Neuronal stem cell (in vitro differentiated cells): ENCODE results near the gene AR.

Experiments
- DNase-seq: peaks from one replicate; pipeline ENCODE4 v3.0.0-alpha.2; 2013; ENCODE audit warnings: low spot score
- H2AFZ ChIP-seq: one replicate; pipeline ENCODE4 v1.6.1; 2013; ENCODE audit warnings: mild to moderate bottlenecking, low read length, inconsistent platforms
- H2AK5ac ChIP-seq: 2 replicates; pipeline ENCODE4 v1.6.1; 2013; ENCODE audit warnings: low read depth, mild to moderate bottlenecking, inconsistent platforms, low read length, moderate library complexity, mixed read lengths
- H2BK120ac ChIP-seq: 2 replicates; pipeline ENCODE4 v1.6.1; 2013; ENCODE audit warnings: low read depth, mild to moderate bottlenecking, inconsistent platforms, low read length, moderate library complexity, mixed read lengths
- H2BK12ac ChIP-seq: one replicate; pipeline ENCODE4 v1.6.1; 2013; ENCODE audit warnings: low read length, inconsistent platforms
- H2BK15ac ChIP-seq: 2 replicates; pipeline ENCODE4 v1.6.1; 2013; ENCODE audit warnings: mild to moderate bottlenecking, low read length, inconsistent platforms, mixed read lengths
- H2BK5ac ChIP-seq: one replicate; pipeline ENCODE4 v1.6.1; 2013; ENCODE audit warnings: inconsistent platforms, mild to moderate bottlenecking, low read length, moderate library complexity
- H3K14ac ChIP-seq: one replicate; pipeline ENCODE4 v1.6.1; 2013; ENCODE audit warnings: low read length, inconsistent platforms
- H3K18ac ChIP-seq: 2 replicates; pipeline ENCODE4 v1.6.1; 2013; ENCODE audit warnings: low read length, inconsistent platforms
- H3K23ac ChIP-seq: 2 replicates; pipeline ENCODE4 v1.6.1; 2013; ENCODE audit warnings: low read depth, mild to moderate bottlenecking, mixed read lengths, low read length, inconsistent platforms; ENCODE audit not compliant: poor library complexity
- H3K27ac ChIP-seq: replicated peaks from 3 replicates; pipeline ENCODE4 v1.5.1; 2013; ENCODE audit warnings: low read length, inconsistent platforms
- H3K27me3 ChIP-seq, 3 experiments: 2 replicates each; pipeline ENCODE4 v1.6.1; 2013; ENCODE audit warnings: low read length in 3 of 3, mild to moderate bottlenecking in 2 of 3, inconsistent platforms in 1 of 3, low read depth in 1 of 3, mixed read lengths in 1 of 3, moderate library complexity in 1 of 3; ENCODE audit not compliant: control insufficient read depth in 3 of 3, insufficient read depth in 3 of 3
- H3K36me3 ChIP-seq, 2 donors: replicated peaks in 1 of 2; 2 replicates each; pipeline ENCODE4 v1.6.1; 2013; ENCODE audit warnings: low read length in 2 of 2; ENCODE audit not compliant: control insufficient read depth in 2 of 2, insufficient read depth in 2 of 2
- H3K4ac ChIP-seq: 2 replicates; pipeline ENCODE4 v1.6.1; 2013; ENCODE audit warnings: inconsistent platforms, mild to moderate bottlenecking, low read length, moderate library complexity
- H3K4me1 ChIP-seq, 2 donors: 1 replicate in 1 of 2; 2 replicates in 1 of 2; pipeline ENCODE4 v1.6.1; 2013; ENCODE audit warnings: low read length in 2 of 2, low read depth in 1 of 2; ENCODE audit not compliant: control insufficient read depth in 2 of 2, insufficient read depth in 1 of 2
- H3K4me2 ChIP-seq: one replicate; pipeline ENCODE4 v1.6.1; 2013; ENCODE audit warnings: mild to moderate bottlenecking, low read length, inconsistent platforms; ENCODE audit not compliant: insufficient read depth, poor library complexity, severe bottlenecking
- H3K4me3 ChIP-seq, 2 donors: 2 replicates each; pipeline ENCODE4 v1.5.1; 2013; ENCODE audit warnings: low read length in 2 of 2, mild to moderate bottlenecking in 2 of 2, inconsistent platforms in 1 of 2, moderate library complexity in 1 of 2
- H3K79me1 ChIP-seq: one replicate; pipeline ENCODE4 v1.6.1; 2013; ENCODE audit warnings: low read depth, mild to moderate bottlenecking, inconsistent platforms, low read length, moderate library complexity
- H3K9ac ChIP-seq: one replicate; pipeline ENCODE4 v1.6.1; 2013; ENCODE audit warnings: mild to moderate bottlenecking, low read depth, low read length, inconsistent platforms; ENCODE audit not compliant: poor library complexity
- H3K9me3 ChIP-seq, 2 donors: replicated peaks in 1 of 2; 2 replicates each; pipeline versions ENCODE3 to v1.6.1; 2013; ENCODE audit warnings: low read length in 2 of 2, mild to moderate bottlenecking in 2 of 2, inconsistent platforms in 1 of 2, low read depth in 1 of 2, mixed read lengths in 1 of 2, moderate library complexity in 1 of 2; ENCODE audit not compliant: control insufficient read depth in 2 of 2, insufficient read depth in 1 of 2
- H4K8ac ChIP-seq: one replicate; pipeline ENCODE4 v1.6.1; 2013; ENCODE audit warnings: low read depth, mild to moderate bottlenecking, inconsistent platforms, low read length, moderate library complexity
- H4K91ac ChIP-seq: one replicate; pipeline ENCODE4 v1.6.1; 2013; ENCODE audit warnings: low read length, low read depth, mild to moderate bottlenecking, inconsistent platforms; ENCODE audit not compliant: poor library complexity
- WGBS, 2 donors: extraction: QIAGEN DNeasy Blood & Tissue Kit; methylation state at CpG; one replicate each; pipeline ENCODE4 v1.1.7; 2013; ENCODE audit warnings: missing lambda C conversion rate in 2 of 2, mixed read lengths in 1 of 2; ENCODE audit not compliant: insufficient read length in 2 of 2, insufficient replicate concordance in 1 of 2; ENCODE audit errors: extremely low coverage in 2 of 2; 5-methylcytosine and 5-hydroxymethylcytosine counted together

Gene AR

DNA sequence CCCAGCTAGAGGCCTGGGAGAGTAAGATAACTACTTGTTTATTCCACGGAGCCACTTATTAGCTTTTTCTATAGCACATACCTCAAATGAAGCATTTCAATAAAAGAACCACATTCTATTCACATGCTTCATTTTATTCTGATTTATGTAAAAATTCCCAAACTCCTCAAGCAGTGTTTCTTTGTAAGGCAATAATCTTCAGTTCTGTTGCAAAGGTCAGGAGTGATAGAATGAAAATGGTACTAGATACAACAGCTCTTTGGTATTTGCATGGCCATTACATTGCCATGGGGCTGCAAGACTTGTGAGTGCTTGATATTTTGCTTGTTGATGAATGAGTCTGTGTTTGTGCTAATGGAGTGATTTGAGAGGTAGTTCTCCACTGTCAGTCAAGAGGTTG is 39.4 kb downstream of the AR start:
- no peak overlapping the region for H2AFZ ChIP-seq
- no peak overlapping the region for H4K8ac ChIP-seq
- no peaks in the 10 kb centered on the region for H3K27me3 ChIP-seq
- no peak overlapping the region for H3K4me3 ChIP-seq
- no peak overlapping the region for H2BK12ac ChIP-seq
- no peaks in the 10 kb centered on the region for H3K79me1 ChIP-seq
- no peak overlapping the region for H4K91ac ChIP-seq
- no peak overlapping the region for H3K18ac ChIP-seq
- no peak overlapping the region for H2BK120ac ChIP-seq
- H3K14ac ChIP-seq = no peak overlapping the region
- H3K4me1 ChIP-seq = no peaks in the 10 kb centered on the region
- H2BK15ac ChIP-seq = no peak overlapping the region
- H2AK5ac ChIP-seq = no peak overlapping the region
- no CpG with 5 or more reads among the region's 1 CpG for WGBS, 2 donors
- H3K9ac ChIP-seq = no peak overlapping the region
- H3K23ac ChIP-seq = no peak overlapping the region
- no peak for DNase-seq
- no peak overlapping the region for H2BK5ac ChIP-seq
- H3K4me2 ChIP-seq = no peak overlapping the region
- no peaks in the 10 kb centered on the region for H3K36me3 ChIP-seq
- no peak overlapping the region for H3K27ac ChIP-seq
- no peaks in the 10 kb centered on the region for H3K9me3 ChIP-seq
- no peak overlapping the region for H3K4ac ChIP-seq

DNA sequence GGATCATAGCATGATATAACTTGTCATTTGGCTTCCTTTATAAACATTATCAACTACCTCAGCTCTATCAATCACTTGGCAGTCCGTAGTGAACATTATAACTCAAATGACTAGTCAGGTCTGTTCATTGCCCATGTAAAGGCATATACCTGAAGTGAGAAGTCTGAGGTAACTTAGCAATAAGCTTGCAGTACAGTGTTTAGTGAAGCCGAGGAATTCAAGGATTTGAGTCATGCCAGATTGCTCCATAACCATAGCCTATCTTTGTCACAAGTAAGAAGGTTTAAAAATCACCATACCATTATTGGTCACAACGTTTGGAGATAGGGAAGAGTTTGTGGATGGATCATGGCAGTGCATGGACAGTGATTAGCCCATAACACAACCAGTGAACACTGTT is 41.6 kb downstream of the AR start:
- WGBS, 2 donors = no CpG with 5 or more reads among the region's 3 CpGs
- H3K23ac ChIP-seq = no peak overlapping the region

DNA sequence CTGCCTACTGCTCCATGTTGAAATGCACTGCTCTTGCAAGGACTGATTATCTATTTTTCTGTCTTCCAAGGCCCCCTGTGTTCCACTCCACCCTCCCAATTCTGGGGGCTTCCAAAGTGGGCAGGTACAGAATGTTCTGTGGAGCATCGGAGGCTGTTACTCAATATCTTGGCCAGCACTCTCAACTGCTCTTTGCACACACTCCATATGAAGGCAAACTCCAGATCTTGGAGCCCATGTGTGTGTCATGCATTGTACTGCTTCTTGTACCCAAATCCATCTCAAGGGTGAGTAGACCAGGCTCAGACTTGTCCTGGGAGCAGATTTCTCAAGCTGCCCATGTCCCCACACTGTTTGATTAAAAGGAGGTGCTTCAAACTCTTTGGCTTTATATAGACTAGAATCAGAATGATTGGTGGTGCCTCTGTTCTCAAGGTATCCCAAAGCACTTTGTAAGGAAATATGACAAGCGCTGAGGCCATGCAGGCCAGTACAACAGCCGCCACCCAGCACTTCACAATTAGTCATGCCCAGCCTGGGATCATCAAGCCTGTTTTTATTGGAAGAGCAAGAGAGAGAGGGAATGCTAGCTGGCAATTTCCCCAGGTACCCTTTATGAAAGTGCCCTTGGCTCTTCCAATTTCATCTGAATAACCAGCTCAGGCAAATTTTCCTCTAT is 44.3 kb downstream of the AR start:
- no peak overlapping the region for H3K14ac ChIP-seq
- H4K8ac ChIP-seq = no peak overlapping the region
- no peak overlapping the region for H3K4me2 ChIP-seq
- H3K27ac ChIP-seq = no peak overlapping the region
- no peak overlapping the region for H4K91ac ChIP-seq
- H3K27me3 ChIP-seq = no peaks in the 10 kb centered on the region
- no peak for DNase-seq
- WGBS, 2 donors = no CpG with 5 or more reads among the region's 3 CpGs
- H3K18ac ChIP-seq = no peak overlapping the region
- H2AFZ ChIP-seq = no peak overlapping the region
- no peak overlapping the region for H2BK15ac ChIP-seq
- no peaks in the 10 kb centered on the region for H3K9me3 ChIP-seq
- H2AK5ac ChIP-seq = no peak overlapping the region
- no peak overlapping the region for H3K4ac ChIP-seq
- H3K79me1 ChIP-seq = no peaks in the 10 kb centered on the region
- no peak overlapping the region for H2BK120ac ChIP-seq
- H3K23ac ChIP-seq = no peak overlapping the region
- H3K4me3 ChIP-seq = no peak overlapping the region
- H2BK5ac ChIP-seq = no peak overlapping the region
- H2BK12ac ChIP-seq = no peak overlapping the region
- H3K4me1 ChIP-seq = no peaks in the 10 kb centered on the region
- no peaks in the 10 kb centered on the region for H3K36me3 ChIP-seq
- H3K9ac ChIP-seq = no peak overlapping the region

More for the DNA sequence above, 41.6 kb downstream of the AR start:
- Histone ChIP-seq H2BK12ac (no peak overlapping the region), H2AFZ (no peak overlapping the region), H2BK120ac (no peak overlapping the region), H3K4me3 (no peak overlapping the region), H3K27ac (no peak overlapping the region), H2AK5ac (no peak overlapping the region), H3K36me3 (no peaks in the 10 kb centered on the region), H3K79me1 (no peaks in the 10 kb centered on the region), H3K14ac (no peak overlapping the region), H3K9me3 (no peaks in the 10 kb centered on the region), H3K4me1 (no peaks in the 10 kb centered on the region), H4K8ac (no peak overlapping the region), H3K4ac (no peak overlapping the region), H2BK5ac (no peak overlapping the region), H4K91ac (no peak overlapping the region), H3K9ac (no peak overlapping the region), H3K4me2 (no peak overlapping the region), H3K27me3 (no peaks in the 10 kb centered on the region), H3K18ac (no peak overlapping the region), H2BK15ac (no peak overlapping the region)
- DNase-seq = no peak

DNA sequence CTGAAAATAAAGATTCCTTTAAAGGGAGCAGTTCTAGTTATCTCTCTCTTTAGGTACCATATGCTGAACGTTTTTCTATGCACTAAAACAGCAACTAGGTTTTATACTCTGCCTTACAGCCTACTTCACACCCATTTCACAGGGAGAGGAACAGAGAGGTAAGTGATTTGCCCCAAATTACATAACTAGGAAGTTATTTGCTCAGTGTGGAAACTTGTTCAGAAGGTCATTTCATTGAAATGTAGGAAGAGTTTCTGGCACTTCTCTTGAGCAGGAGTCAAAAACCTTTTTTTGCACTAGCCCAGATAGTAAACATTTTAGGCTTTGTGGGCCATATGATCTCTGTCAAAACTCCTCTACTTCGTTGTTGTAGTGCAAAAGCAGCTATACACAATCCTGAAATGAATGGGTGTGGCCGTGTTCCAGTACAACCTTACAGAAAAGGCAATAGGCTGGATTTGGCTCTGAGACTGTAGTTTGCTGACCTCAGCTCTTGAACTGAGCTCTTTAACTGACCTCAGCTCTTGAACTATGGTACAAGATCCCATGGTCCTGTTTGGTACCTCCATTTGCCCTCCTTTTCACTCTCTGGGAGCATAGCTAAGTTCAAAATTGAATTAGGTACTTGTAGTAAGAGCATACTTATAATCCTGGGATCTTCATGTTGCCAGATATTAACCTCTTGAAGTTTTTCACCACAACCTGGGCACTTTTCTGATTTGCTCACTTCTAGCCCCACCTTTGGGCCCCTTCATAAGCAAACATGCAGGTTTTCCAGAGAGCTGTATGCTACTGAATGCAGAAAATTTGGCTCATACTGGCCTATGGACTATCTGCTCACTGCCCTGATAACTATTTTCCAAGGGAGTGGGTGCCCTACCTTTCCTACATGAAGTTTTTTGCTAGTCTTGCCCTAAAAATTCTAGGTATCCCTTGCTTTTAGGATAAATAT is 53.3 kb downstream of the AR start:
- Histone ChIP-seq H3K14ac (no peak overlapping the region), H3K18ac (no peak overlapping the region), H3K79me1 (no peaks in the 10 kb centered on the region), H3K4ac (no peak overlapping the region), H4K8ac (no peak overlapping the region), H3K4me2 (no peak overlapping the region), H2AK5ac (no peak overlapping the region), H2AFZ (no peak overlapping the region), H3K4me1 (no peaks in the 10 kb centered on the region), H2BK15ac (no peak overlapping the region), H3K9ac (no peak overlapping the region), H4K91ac (no peak overlapping the region), H2BK12ac (no peak overlapping the region), H3K23ac (no peak overlapping the region), H3K9me3 (no peaks in the 10 kb centered on the region), H3K36me3 (no peaks in the 10 kb centered on the region), H3K27me3 (no peaks in the 10 kb centered on the region), H3K4me3 (no peak overlapping the region), H2BK120ac (no peak overlapping the region), H3K27ac (no peak overlapping the region), H2BK5ac (no peak overlapping the region)
- WGBS, 2 donors = no CpG with 5 or more reads among the region's 3 CpGs
- no peak for DNase-seq
